Fibroblast of gingiva (primary cell): ENCODE data around the gene STX3.
A peak's percentile ranks its signal among the peaks of the same experiment; 100 is the strongest.

Experiments
- DNase-seq: peaks from one replicate; pipeline ENCODE4 v3.0.0-alpha.2; 2011; ENCODE audit warnings: low read depth

The STX3 gene

DNA sequence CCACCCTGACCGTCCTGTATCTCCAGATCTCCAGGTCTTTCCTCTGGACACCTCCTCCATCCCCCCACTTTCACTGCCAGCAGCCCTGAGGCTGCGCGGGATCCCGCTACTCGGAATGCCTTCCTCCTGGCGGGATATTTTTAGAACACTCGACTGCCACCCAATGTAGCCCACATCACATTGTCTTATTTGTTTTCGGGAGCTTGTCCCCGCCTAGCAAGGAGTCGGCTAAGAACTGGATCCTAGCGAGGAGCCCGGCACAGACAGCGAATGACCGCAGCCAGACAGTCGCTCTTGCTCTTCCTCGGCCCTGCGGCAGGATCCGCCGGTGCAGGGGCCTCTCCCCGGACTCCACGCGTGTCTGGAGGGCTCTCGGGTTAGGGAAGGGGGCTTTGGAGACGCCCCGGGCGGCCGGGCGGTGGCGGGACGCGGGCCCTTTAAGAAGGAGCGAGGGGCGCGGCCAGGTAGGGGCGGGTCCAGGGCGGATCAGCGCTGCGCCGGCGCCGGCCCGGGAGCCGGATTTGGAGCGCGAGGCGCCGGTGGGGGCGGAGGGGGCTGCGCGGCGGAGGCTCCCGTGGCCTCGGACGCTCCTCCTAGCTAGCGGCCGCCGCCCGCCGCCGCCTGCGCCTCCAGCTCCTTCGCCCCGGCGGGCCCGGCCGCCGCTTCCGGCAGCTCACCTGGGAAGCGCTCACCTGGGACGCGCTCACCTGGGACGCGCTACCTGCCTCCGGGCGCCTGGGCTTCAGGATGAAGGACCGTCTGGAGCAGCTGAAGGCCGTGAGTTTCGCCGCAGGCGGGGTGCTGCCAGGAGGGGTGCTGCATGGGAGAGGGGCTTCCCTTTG is at the start of gene STX3:
Gene STX3, plus strand, starts transcription at position 518 of the 842 bp plus-strand sequence. Its CDS starts 230 bp downstream, at position 748.
- peak; percentile 61 for DNase-seq

GRCh38 chr11:59706518-59707285 is 48.5 kb upstream of the STX3 start:
- peak; percentile 56 for DNase-seq

DNA sequence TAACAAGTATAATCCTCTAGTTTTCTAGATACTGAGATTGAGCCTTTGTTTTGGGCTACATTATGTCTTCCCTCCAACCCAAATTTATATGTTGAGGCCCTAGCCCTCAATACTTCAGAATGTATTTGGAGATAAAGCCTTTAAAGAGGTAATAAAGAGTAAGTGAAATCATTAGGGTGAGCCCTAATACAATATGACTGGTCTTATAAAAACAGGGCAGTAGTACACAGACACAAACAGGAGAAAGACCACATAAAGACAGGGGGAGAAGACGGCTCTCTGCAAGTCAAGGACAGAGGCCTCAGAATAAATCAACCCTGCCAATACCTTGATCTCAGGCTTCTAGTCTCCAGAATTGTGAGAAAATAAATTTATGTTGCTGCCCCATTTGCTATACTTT is 47.8 kb upstream of the STX3 start:
- no peak for DNase-seq

DNA sequence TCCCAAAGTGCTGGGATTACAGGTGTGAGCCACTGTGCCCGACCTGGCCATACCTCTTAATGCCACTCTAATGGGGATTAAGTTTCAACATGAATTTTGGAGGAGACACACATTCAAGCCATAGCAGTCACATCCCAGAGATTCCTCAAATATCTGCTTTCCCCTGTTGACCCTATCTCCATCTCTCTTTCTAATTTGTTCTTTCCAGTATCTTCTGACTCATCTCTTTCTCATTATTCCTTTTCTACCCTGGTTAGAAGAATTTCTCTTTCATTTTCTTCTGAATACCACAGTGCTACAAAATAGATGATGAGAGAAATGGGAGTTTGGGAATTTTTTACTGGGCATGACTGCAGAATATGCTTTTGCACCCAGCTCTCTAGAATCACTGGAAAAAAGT is 46.6 kb upstream of the STX3 start:
- DNase-seq: no peak

- no peak for DNase-seq
Observed at GRCh38 chr11:59710136-59710847, 44.9 kb upstream of the STX3 start.

GRCh38 chr11:59713745-59714144 is 41.4 kb upstream of the STX3 start, which contains the start of gene OR10V1:
Gene OR10V1 (minus strand): TSS chr11:59713845. CDS start chr11:59713845, 0 bp downstream.
- no peak for DNase-seq

- no peak for DNase-seq
Observed at GRCh38 chr11:59716051-59716450, 39.1 kb upstream of the STX3 start.

DNA sequence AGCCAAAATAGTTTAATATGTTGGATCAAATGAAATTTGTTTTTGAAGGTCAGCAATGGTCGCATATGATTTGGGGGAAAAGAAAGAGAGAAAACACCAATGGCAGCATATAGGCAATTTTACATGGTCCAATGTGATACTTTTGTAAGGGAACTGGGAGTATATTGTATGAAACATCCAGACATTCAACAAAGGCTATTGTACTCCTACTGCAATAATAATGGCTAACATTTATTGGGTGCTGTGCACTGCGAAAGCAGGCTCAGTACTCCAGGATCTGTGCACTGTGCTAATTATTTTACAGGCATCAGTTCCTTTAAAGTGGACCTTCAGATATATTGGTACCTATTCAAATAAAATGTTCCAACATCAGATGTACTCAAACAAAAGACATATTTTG is 35.6 kb upstream of the STX3 start:
- DNase-seq: no peak

DNA sequence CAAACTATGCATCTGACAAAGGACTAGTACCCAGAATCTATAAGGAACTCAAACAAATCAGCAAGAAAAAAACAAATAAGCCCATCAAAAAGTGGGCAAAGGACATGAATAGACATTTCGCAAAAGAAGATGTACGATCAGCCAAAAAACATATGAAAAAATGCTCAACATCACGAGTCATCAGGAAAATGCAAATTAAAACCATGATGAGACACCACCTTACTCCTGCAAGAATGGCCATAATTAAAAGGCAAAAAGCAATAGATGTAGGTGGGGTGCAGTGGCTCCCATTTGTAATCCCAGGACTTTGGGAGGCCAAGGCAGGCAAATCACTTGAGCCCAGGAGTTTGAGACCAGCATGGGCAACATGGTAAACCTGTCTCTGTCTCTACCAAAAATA is 31.1 kb upstream of the STX3 start:
- peak; percentile 4 for DNase-seq

GRCh38 chr11:59727426-59727825 is 27.8 kb upstream of the STX3 start:
- no peak for DNase-seq

GRCh38 chr11:59728154-59728553 is 27.0 kb upstream of the STX3 start:
- DNase-seq: no peak

DNA sequence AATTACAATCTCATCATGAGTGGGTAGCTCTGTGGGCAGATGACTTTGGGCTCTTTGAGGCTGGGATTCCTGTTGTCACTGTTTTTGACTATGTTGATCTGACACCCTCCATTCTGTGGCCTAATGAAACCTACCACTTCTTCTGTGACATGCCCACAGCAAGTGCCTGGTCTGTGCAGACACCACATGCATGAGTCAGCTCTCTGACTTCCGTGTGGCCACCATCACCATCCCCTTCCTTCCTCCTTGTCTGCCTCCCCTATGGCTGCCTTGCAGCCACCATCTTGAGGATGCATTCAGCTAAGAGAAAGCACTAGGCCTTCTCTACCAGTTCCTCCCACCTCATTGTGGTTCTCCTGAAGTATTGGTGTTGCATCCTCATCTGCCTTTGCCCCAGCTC is 26.3 kb upstream of the STX3 start:
- DNase-seq: no peak

- DNase-seq: no peak
Observed at GRCh38 chr11:59729834-59730233, 25.3 kb upstream of the STX3 start.

DNA sequence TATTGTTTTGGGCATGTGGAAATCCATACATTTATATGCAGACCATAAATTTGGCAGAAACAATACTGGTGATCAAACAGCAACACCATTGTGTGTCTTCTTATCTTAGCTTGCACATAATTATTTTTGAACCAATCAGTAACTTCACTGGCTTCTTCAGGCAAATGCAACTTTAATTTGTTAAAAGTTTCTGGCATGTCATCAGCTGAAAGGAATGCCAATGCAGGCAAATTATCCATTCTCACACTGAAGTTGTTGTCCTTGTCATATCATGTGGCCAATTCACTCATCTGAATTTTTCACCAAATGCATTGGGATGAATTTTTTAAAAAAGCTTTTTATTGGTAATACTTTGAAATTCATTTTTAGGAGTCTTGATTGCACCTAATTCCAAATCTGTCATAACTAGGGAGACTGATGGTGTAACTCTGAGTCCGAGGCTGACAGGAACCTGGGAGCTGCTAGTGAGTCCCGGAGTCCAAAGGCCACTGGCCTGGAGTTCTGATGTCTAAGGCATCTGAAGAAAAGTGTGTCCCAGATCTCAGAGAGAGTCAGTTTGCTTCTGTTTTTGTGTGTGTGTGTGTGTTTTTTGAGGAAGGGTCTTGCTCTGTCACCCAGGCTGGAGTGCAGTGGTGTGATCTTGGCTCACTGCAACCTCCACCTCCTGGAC is 24.1 kb upstream of the STX3 start:
- no peak for DNase-seq

DNA sequence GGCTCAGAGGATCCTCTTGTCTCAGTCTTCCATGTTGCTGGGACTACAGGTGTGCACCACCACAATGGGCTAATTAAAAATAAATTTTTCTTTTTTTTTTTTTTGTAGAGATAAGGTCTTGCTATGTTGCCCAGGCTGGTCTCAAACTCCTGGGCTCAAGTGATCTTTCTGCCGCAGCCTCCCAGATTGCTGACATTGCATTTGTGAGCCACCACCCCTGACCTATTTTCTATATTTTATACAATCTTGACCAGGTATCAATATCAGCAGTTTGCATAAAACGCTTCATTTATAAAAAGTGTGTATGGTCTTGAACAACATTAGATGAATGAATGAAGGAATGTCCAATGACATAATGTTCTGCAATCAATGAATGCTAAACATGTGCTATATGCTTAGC is 9.1 kb upstream of the STX3 start:
- no peak for DNase-seq

DNA sequence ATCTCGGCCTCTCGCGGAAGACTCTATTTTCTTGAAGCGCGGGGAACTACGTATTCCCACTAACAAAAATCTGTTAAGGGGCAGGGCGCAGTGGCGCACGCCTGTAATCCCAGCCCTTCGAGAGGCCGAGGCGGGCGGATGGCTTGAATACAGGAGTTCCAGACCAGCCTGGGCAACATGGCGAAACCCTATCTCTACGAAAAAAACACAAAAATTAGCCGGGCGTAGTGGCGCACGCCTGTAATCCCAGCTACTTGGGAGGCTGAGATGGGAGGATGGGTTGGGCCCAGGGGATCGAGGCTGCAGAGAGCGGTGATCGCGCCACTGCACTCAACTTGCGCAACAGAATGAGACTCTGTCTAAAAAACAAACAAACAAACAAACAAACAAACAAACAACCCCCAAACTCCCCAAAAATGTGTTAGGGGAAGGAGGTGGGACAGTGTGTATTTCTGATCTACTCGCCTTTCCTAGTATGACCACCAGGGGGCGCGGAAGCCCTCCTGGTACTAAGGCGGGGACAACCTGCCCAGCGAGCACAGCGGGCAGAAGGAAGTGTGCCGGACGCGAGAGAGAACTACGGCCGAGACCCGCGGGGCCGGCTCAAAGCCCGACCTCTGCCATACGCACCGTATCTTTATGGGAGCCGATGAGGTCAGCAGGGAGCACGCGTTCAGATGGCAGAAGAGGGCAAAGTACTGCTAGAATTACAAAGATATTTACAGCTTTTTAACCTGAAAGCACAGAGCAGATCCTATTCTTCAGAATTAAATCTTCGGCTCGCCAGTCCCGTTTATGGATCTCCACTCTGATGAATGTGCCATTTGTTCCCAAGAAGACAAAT is 1.3 kb upstream of the STX3 start:
- peak; percentile 63 for DNase-seq

- no peak for DNase-seq
Observed at GRCh38 chr11:59754494-59754858, 700 bp upstream of the STX3 start.

GRCh38 chr11:59755701-59756557 is 753 bp downstream of the STX3 start:
- peak; percentile 49 for DNase-seq

GRCh38 chr11:59756558-59756840 is 1.3 kb downstream of the STX3 start:
- no peak for DNase-seq

DNA sequence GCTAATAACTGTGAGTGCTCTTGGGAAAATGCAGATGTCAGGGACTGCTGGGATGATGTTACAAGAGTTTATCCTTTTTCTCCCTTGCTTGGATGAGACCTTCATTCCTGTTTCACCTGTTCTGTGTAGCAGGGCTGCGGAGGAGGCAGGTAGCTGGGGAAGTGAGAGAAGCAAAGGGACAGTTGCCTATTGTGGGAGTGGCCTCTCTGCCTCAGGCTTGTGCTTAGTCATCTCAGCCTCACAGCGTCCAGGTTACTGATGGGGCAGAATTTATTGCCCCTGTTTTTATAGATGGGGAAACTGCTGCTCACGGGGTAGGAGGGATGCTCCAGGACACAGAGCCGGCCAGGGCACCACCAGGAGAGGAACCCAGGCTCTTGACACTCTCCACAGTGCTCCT is 1.7 kb downstream of the STX3 start:
- no peak for DNase-seq
